Activated CD8-positive, alpha-beta memory T cell treated with anti-CD3 and anti-CD28 coated beads for 36 hours (primary cell): ENCODE results near the gene SCUBE3. TPM values are rescaled to one million over a fixed set of nuclear protein-coding genes. Genes with fewer than 3 reads are reported as not detected.

Experiments used
- CTCF ChIA-PET: fragments of 350-600 bp; sonication (Branson Sonifier 250); formaldehyde crosslinking; loops from one replicate; lab custom pipeline; 2021; ENCODE audit warnings: antibody characterized with exemption; lab: Charles Lee
- POLR2A ChIA-PET: fragments of 350-600 bp; sonication (Branson Sonifier 250); formaldehyde crosslinking; loops from one replicate; lab custom pipeline; 2021; ENCODE audit warnings: antibody characterized with exemption; lab: Charles Lee
- total RNA-seq, 2 experiments: library from RNA; stranded (reverse); gene quantifications; one replicate each; pipeline ENCODE4 v1.2.3, GENCODE V29; 2021

The SCUBE3 gene
- total RNA-seq, 2 experiments from 2014 or later = 0.06 TPM

- POLR2A ChIA-PET = interaction anchor here (0.6 kb wide), 1 partner anchor 263 kb away, joined by 10 read pairs; no protein-coding TSS in a partner anchor
Measured at GRCh38 chr6:35275744-35276260, 62.0 kb downstream of the SCUBE3 start.

GRCh38 chr6:35278708-35279107 is 65.0 kb downstream of the SCUBE3 start:
- CTCF ChIA-PET = interaction anchor here (0.7 kb wide), 1 partner anchor 196 kb away, joined by 5 read pairs; no protein-coding TSS in a partner anchor
- POLR2A ChIA-PET = no interaction called here

More at GRCh38 chr6:35275744-35276260, 62.0 kb downstream of the SCUBE3 start:
- CTCF ChIA-PET = no interaction called here

GRCh38 chr6:35280903-35281302 is 67.1 kb downstream of the SCUBE3 start:
- POLR2A ChIA-PET = no interaction called here
- CTCF ChIA-PET = interaction anchor here (1.6 kb wide), 1 partner anchor 17 kb away, joined by 4 read pairs; the partner anchor contains the start of gene DEF6

- CTCF ChIA-PET = interaction anchor here (0.9 to 1.5 kb wide), 3 partner anchors 14 to 60 kb away, joined by 3 to 4 read pairs (median 3); partner anchors contain the start of gene PPARD
- POLR2A ChIA-PET = no interaction called here
Measured at GRCh38 chr6:35282472-35282871, 68.7 kb downstream of the SCUBE3 start.

- ChIA-PET CTCF (interaction anchor here (0.9 to 1.5 kb wide), 2 partner anchors 13 to 27 kb away, joined by 3 to 4 read pairs; no protein-coding TSS in a partner anchor), POLR2A (no interaction called here)
Measured at GRCh38 chr6:35283361-35283760, 69.6 kb downstream of the SCUBE3 start.

- CTCF ChIA-PET = interaction anchor here (0.6 kb wide), 1 partner anchor 17 kb away, joined by 4 read pairs; no protein-coding TSS in a partner anchor
- POLR2A ChIA-PET = no interaction called here
Measured at GRCh38 chr6:35287671-35288396, 74.1 kb downstream of the SCUBE3 start.

- ChIA-PET POLR2A (no interaction called here), CTCF (interaction anchor here (1.5 kb wide), 1 partner anchor 39 kb away, joined by 4 read pairs; no protein-coding TSS in a partner anchor)
Measured at GRCh38 chr6:35288834-35289233, 75.1 kb downstream of the SCUBE3 start.

GRCh38 chr6:35291491-35291890 is 77.7 kb downstream of the SCUBE3 start:
- ChIA-PET CTCF (interaction anchor here (0.8 to 8.9 kb wide), 2 partner anchors 35 to 177 kb away, joined by 3 to 92 read pairs; partner anchors contain the start of gene RPL10A), POLR2A (no interaction called here)

- ChIA-PET POLR2A (no interaction called here), CTCF (interaction anchor here (0.6 to 8.9 kb wide), 4 partner anchors 23 to 627 kb away, joined by 3 to 92 read pairs (median 4); no protein-coding TSS in a partner anchor)
Measured at GRCh38 chr6:35292494-35292893, 78.7 kb downstream of the SCUBE3 start.

GRCh38 chr6:35293681-35294080 is 79.9 kb downstream of the SCUBE3 start:
- POLR2A ChIA-PET = interaction anchor here (0.6 kb wide), 1 partner anchor 180 kb away, joined by 3 read pairs; no protein-coding TSS in a partner anchor
- CTCF ChIA-PET = interaction anchor here (0.6 to 8.9 kb wide), 7 partner anchors 8 to 258 kb away, joined by 3 to 92 read pairs (median 3); no protein-coding TSS in a partner anchor

GRCh38 chr6:35294308-35294945 is 80.7 kb downstream of the SCUBE3 start:
- CTCF ChIA-PET = interaction anchor here (0.6 to 8.9 kb wide), 7 partner anchors 9 to 258 kb away, joined by 3 to 92 read pairs (median 3); no protein-coding TSS in a partner anchor
- POLR2A ChIA-PET = no interaction called here

- CTCF ChIA-PET = interaction anchor here (0.6 to 8.9 kb wide), 5 partner anchors 16 to 154 kb away, joined by 4 to 92 read pairs (median 22); partner anchors contain the start of gene PPARD
- POLR2A ChIA-PET = no interaction called here
Measured at GRCh38 chr6:35295036-35295435, 81.3 kb downstream of the SCUBE3 start.

GRCh38 chr6:35295521-35296315 is 82.0 kb downstream of the SCUBE3 start:
- CTCF ChIA-PET = interaction anchor here (0.5 to 8.9 kb wide), 10 partner anchors 9 to 441 kb away, joined by 3 to 92 read pairs (median 5); partner anchors contain the start of genes ARMC12, PPARD and RPL10A
- POLR2A ChIA-PET = no interaction called here

- CTCF ChIA-PET = interaction anchor here (0.6 to 8.9 kb wide), 18 partner anchors 7 to 724 kb away, joined by 3 to 92 read pairs (median 5); partner anchors contain the start of genes FANCE, PPARD and RPL10A
- POLR2A ChIA-PET = interaction anchor here (0.6 to 1.4 kb wide), 5 partner anchors 11 to 896 kb away, joined by 3 read pairs; no protein-coding TSS in a partner anchor
Measured at GRCh38 chr6:35296931-35297600, 83.3 kb downstream of the SCUBE3 start.

- ChIA-PET POLR2A (interaction anchor here (0.6 to 1.4 kb wide), 5 partner anchors 12 to 414 kb away, joined by 3 read pairs; partner anchors contain the start of gene RPL10A), CTCF (interaction anchor here (0.6 to 8.9 kb wide), 17 partner anchors 8 to 172 kb away, joined by 3 to 92 read pairs (median 5); partner anchors contain the start of genes FANCE, PPARD and RPL10A)
Measured at GRCh38 chr6:35297601-35298481, 84.1 kb downstream of the SCUBE3 start, which contains the start of gene DEF6. TSS of gene DEF6 (plus strand) at chr6:35297818. CDS start at chr6:35297857, 39 bp downstream.

GRCh38 chr6:35298625-35299140 is 84.9 kb downstream of the SCUBE3 start:
- POLR2A ChIA-PET = interaction anchor here (0.6 to 0.7 kb wide), 3 partner anchors 40 to 175 kb away, joined by 3 read pairs; partner anchors contain the start of gene RPL10A
- CTCF ChIA-PET = interaction anchor here (1.9 to 8.9 kb wide), 9 partner anchors 11 to 169 kb away, joined by 4 to 92 read pairs (median 10); partner anchors contain the start of genes FANCE, PPARD and RPL10A
